ENCODE measurements around the gene PAQR9.

PAQR9 gene

DNA sequence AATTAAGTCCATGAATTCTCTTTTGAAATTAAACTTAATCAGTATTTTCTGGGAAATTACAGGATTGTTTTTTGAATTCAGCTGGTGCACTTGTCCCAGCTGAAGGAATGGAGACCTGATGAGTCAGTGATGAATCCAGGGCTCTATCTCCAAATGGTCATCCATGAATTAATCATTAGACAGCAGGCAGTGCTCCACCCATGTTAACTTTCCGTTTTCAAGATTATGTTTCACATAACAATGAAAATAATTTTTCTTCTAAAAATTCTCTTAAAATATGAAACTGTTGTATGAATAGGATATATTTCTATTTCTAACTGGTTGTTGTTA lies 13.9 kb upstream of the PAQR9 start:
- no peak for TF ChIP-seq TAF1 (IDR thresholded peaks at IDR 0.05; ENCODE audit: borderline replicate concordance, low read depth, low read length)
- FAIRE-seq (no peak), DNase-seq (ENCODE audit: insufficient read length) (no peak)

DNA sequence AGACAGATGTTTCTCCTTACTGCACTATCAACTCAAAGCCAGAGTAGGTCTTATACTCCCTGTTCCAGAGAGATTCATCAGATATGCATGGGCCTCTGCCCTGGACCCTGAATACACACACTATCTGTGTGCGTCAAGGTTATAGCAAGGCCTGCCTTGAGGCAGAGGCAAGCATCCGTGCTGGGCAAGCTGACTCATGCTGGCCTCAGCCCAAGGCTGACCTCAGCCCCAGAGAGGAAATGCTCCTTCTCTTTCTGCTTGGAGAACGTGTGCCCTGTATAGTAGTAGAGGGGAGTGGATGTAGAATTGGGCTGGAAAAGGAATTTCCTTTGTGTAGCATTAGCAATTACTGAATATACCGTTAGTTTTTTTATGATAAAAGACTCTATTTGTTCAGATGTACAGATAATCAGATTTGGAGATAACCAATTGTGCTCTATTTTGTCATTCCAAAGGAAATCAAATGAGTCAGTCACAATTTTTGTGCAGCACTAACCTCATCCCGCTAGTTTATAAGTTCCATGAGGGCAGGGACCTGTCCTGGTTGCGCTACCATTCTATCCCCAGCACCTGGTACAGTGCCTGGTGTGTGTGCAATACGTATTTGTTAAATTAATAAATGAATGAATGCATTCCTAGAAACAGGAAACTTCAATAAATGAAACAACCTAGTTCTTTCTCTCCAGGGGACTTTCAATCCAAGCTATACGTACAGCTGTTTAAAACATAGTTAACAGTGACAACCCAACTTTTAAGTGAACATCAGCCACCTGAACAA lies 13.3 kb upstream of the PAQR9 start:
- FAIRE-seq: no peak
- no peak for TF ChIP-seq POLR2A (IDR thresholded peaks at IDR 0.05; ENCODE audit: low read depth, low read length)
- no peak for TF ChIP-seq TAF1 (IDR thresholded peaks at IDR 0.05; ENCODE audit: borderline replicate concordance, low read depth, low read length)
- no peak for TF ChIP-seq POLR2AphosphoS5 (IDR thresholded peaks at IDR 0.05; ENCODE audit: low read depth, low read length)
- DNase-seq (ENCODE audit: insufficient read length): no peak

DNA sequence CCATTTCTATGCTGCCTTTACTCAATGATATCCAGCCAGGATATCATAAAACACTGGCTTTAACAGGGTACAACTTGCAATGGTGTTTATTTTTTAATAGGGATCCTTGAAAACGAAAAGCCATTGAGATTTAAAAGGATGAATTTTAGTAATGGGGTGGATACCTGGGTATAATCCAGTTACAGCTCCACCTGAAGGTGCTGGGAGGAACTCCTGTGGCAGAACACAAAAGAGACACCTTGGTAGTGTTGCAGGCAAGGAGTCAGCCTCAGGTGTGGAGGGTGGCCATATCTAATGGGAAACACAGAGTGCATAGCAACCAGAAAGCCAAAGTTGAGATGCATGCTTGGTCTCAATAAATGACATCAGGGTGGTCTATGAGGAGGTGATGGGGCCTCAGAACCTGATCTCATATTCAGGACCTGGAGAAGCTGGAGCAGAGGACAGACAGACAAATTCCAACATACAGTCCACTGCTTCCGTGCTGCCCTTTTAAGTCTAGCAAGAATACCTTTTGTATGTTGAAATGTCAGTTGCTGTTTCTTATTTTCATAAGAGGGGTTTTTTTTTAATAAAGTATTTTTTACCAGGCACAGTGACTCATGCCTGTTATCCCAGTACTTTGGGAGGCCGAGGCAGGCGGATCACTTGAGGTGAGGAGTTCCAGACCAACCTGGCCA lies 12.0 kb upstream of the PAQR9 start:
- TF ChIP-seq TAF1 (IDR thresholded peaks at IDR 0.05; ENCODE audit: borderline replicate concordance, low read depth, low read length): no peak
- TF ChIP-seq POLR2A (IDR thresholded peaks at IDR 0.05; ENCODE audit: low read depth, low read length): no peak
- FAIRE-seq: no peak
- no peak for DNase-seq (ENCODE audit: insufficient read length)

DNA sequence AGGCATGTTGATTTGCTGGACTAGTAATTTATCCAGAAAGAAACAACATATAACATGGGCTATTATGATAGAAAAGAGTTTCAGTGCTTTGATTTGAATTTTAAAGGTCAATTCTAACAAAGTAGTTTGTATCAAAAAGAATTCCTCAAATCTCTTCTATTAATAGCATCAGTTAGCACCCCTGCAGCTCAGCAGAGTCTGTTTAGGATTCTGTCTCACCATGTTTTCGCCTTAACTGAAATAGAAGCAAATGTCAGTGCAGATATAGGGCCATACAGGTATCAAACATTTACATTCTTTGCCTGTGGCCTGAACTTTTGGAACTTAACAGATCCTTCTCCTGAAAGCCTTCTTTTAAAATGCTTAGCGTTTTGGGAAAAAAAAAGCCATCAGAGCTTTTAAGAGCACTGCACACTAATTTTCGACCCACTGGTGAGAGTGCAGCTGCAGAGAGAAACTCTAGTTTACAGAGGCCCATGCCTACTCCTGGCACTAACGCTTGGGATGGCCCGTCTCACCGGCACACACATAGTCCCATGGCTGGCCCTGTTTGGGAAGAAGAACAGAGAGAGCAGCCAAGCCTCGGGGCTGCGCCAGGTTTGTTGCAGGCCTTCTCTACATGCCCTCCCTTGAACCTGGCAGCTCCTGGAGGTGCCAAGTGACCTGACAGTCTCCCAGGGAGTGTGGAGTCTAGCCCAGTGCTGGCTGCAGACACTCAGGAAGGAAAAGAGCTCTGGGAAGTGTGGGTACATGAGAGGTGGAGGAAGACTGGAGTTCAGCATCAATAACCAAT lies 9.9 kb upstream of the PAQR9 start:
- no peak for TF ChIP-seq POLR2A (IDR thresholded peaks at IDR 0.05; ENCODE audit: low read depth, low read length)
- no peak for TF ChIP-seq TAF1 (IDR thresholded peaks at IDR 0.05; ENCODE audit: borderline replicate concordance, low read depth, low read length)
- no peak for TF ChIP-seq POLR2AphosphoS5 (IDR thresholded peaks at IDR 0.05; ENCODE audit: low read depth, low read length)
- FAIRE-seq (no peak), DNase-seq (ENCODE audit: insufficient read length) (no peak)

DNA sequence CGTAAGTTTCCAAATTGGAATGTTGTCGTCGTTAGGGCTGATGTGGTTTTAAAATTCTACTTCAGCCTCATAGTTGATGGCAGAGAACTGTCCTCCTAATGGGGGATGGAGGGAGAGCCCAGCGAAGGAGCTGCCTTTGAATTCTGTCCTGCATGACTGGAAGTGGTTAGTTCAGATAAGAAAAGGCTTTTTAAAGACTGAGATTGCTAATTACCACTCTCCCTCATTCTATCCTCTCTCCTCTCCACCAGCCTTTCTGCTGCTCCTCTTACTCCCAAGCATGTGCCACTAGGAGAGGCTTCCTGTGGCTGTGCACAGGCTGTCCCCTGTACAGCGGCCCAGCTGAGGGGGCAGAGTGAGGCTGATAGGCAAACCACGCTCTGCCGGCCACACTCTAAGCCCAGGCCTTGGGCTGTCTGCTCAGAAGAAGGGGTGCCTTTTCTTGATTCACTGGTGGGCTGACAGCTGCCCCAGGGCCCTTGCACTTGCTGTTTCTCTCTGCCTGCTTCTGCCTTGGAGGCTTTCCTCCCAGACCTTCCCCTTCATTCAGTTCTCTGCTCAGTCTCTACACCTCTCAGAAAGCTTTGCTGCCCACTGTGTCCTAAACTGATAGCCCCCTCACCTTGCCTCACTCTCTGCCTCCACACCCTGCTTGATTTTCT lies 8.7 kb upstream of the PAQR9 start:
- FAIRE-seq: no peak
- DNase-seq (ENCODE audit: insufficient read length): no peak
- no peak for TF ChIP-seq POLR2A (IDR thresholded peaks at IDR 0.05; ENCODE audit: low read depth, low read length)
- no peak for TF ChIP-seq TAF1 (IDR thresholded peaks at IDR 0.05; ENCODE audit: borderline replicate concordance, low read depth, low read length)
- TF ChIP-seq POLR2AphosphoS5 (IDR thresholded peaks at IDR 0.05; ENCODE audit: low read depth, low read length): no peak

DNA sequence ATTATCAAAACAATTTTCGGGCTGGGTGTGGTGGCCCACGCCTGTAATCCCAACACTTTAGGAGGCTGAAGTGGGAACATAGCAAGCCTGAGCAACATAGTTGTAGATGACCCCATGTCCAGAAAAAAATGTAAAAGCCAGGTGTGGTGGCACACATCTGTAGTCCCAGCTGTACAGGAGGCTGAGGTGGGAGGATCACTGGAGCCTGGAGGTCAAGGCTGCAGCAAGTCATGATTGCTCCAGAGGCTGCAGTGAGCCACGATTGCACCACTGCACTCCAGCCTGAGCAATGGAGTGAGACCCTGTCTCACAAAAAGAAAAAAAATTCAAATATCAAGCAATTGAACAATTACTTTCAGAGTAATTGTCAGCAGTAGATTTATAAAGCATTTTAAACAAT lies 8.0 kb upstream of the PAQR9 start:
- TF ChIP-seq POLR2AphosphoS5 (IDR thresholded peaks at IDR 0.05; ENCODE audit: low read depth, low read length) (no peak), POLR2A (IDR thresholded peaks at IDR 0.05; ENCODE audit: low read depth, low read length) (no peak), TAF1 (IDR thresholded peaks at IDR 0.05; ENCODE audit: borderline replicate concordance, low read depth, low read length) (no peak)
- no peak for FAIRE-seq
- no peak for DNase-seq (ENCODE audit: insufficient read length)

DNA sequence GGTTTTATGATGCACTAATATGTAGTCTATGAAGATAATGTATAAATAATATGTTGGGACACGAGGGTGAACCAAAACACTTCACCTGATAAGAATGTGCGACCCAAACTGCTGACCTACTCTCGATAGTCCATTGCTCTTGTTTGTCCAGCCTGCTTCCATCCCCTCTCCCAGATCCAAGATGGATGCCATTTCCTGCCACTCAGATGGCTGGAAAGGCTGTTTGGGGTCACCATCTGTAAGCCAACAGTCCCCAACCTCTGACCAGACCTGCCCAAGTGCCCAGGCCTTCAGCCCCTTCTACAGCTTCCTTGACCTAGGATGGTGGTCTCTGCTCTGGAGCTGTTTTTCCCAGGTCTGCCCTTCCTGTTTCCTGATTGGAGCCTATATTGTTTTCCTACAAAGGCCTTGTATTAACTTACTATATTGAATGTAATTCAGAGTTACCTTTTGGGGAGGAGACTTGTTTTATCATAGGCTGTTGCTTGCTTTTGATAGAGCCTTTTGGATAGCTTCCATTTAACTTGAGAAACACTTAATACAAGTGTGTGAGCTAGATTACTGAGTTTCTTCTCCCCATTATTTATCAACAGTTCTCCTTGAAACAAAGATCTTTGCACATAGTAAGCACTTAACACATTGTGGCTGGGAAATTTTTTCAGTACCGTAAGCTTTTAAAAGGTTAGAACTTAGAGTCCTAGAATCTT lies 5.0 kb upstream of the PAQR9 start:
- no peak for FAIRE-seq
- no peak for DNase-seq (ENCODE audit: insufficient read length)
- TF ChIP-seq POLR2AphosphoS5 (IDR thresholded peaks at IDR 0.05; ENCODE audit: low read depth, low read length) (no peak), TAF1 (IDR thresholded peaks at IDR 0.05; ENCODE audit: borderline replicate concordance, low read depth, low read length) (no peak), POLR2A (IDR thresholded peaks at IDR 0.05; ENCODE audit: low read depth, low read length) (no peak)

DNA sequence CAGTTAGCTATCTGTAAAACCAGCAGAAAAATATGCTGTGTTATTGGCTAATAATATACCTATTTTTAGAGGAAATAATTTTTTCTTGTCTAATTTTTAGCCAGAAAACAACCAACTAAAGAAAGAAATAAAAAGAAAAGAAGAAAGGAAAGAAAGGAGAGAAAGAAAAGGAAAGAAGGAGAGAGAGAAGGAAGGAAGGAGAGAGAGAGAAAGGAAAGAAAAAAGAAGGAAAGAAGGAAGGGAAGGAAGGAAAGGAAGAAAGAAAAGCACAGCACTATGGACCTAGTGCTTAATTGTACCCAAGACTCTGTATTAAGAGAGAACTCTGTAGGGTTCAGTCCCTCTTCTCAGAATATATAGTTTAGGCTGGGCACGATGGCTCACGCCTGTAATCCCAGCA lies 3.3 kb upstream of the PAQR9 start:
- TF ChIP-seq TAF1 (IDR thresholded peaks at IDR 0.05; ENCODE audit: borderline replicate concordance, low read depth, low read length) (no peak), POLR2A (IDR thresholded peaks at IDR 0.05; ENCODE audit: low read depth, low read length) (no peak), POLR2AphosphoS5 (IDR thresholded peaks at IDR 0.05; ENCODE audit: low read depth, low read length) (no peak)
- DNase-seq (ENCODE audit: insufficient read length): no peak
- no peak for FAIRE-seq

DNA sequence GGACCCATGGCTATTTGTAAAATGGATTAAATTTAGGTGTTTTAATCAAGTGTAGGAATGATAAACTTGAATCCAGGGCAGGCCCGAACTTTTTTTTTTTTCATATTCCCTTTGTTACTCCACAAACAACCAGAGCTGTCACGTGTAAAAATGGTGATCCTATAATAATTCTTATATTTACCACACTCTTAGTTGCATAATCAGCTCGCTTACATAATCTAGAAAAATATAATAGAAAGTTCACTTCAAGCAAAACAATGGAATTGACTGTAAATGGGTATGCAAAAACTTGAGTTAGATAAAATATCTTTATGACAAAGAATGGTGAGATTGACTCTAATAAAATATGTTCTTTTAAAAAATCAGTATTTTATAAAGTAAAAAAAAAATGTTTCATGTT lies 2.1 kb upstream of the PAQR9 start:
- DNase-seq (ENCODE audit: insufficient read length): no peak
- no peak for TF ChIP-seq TAF1 (IDR thresholded peaks at IDR 0.05; ENCODE audit: borderline replicate concordance, low read depth, low read length)
- TF ChIP-seq POLR2AphosphoS5 (IDR thresholded peaks at IDR 0.05; ENCODE audit: low read depth, low read length): no peak
- TF ChIP-seq POLR2A (IDR thresholded peaks at IDR 0.05; ENCODE audit: low read depth, low read length): no peak
- no peak for FAIRE-seq

DNA sequence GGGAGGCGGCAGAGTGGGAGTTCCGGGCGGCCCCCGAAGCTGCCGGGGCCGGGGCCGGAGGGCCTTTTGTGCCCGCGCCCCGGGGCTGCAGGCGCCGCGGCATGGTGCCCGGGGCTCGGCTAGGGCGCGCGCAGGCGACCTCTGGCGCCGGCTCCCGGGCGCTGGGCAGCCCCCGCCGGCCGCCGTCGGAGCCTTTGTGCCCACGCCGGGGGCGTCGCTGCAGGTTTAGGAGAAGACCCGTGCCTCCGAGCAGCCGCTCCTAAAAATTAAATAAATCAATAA lies 299 bp downstream of the PAQR9 start:
- FAIRE-seq (no peak), DNase-seq (ENCODE audit: insufficient read length) (no peak)
- TF ChIP-seq TAF1 (IDR thresholded peaks at IDR 0.05; ENCODE audit: borderline replicate concordance, low read depth, low read length): no peak
- TF ChIP-seq POLR2A (IDR thresholded peaks at IDR 0.05; ENCODE audit: low read depth, low read length): no peak
- no peak for TF ChIP-seq POLR2AphosphoS5 (IDR thresholded peaks at IDR 0.05; ENCODE audit: low read depth, low read length)
